Common myeloid progenitor, CD34-positive (primary cell): ENCODE results near the gene TEX29.

Experiments used
- CTCF ChIA-PET: fragments of 350-600 bp; sonication (Branson Sonifier 250); formaldehyde crosslinking; loops from one replicate; lab custom pipeline; 2021; ENCODE audit warnings: antibody characterized with exemption; lab: Charles Lee
- POLR2A ChIA-PET: fragments of 350-600 bp; sonication (Branson Sonifier 250); formaldehyde crosslinking; loops from one replicate; lab custom pipeline; 2021; ENCODE audit warnings: antibody characterized with exemption; lab: Charles Lee
- DNase-seq, 3 donors: peaks; one replicate each; pipeline versions ENCODE4 v3.0.0 to v3.0.0-alpha.2; 2013
- H3K27ac ChIP-seq, 2 experiments: 1 replicate in 1 of 2; 2 replicates in 1 of 2; pipeline ENCODE4 v1.7.0; 2013; ENCODE audit warnings: inconsistent platforms in 2 of 2, low read length in 2 of 2, mild to moderate bottlenecking in 2 of 2, low read depth in 1 of 2, moderate library complexity in 1 of 2; ENCODE audit not compliant: severe bottlenecking in 2 of 2, insufficient read depth in 1 of 2, poor library complexity in 1 of 2
- H3K27me3 ChIP-seq, 5 experiments: replicated peaks in 2 of 5; 1 replicate in 3 of 5; 2 replicates in 2 of 5; pipeline versions ENCODE4 v1.6.1 to v1.7.0; 2013; ENCODE audit warnings: low read length in 4 of 5, mild to moderate bottlenecking in 2 of 5, moderate library complexity in 2 of 5, inconsistent platforms in 1 of 5; ENCODE audit not compliant: insufficient read depth in 5 of 5, control insufficient read depth in 4 of 5
- H3K36me3 ChIP-seq, 4 experiments: 1 replicate in 2 of 4; 2 replicates in 2 of 4; pipeline versions ENCODE4 v1.6.1 to v1.7.0; 2013; ENCODE audit warnings: low read length in 3 of 4, control low read depth in 1 of 4, mild to moderate bottlenecking in 1 of 4; ENCODE audit not compliant: control insufficient read depth in 4 of 4, insufficient read depth in 4 of 4
- H3K4me1 ChIP-seq, 4 experiments: 1 replicate in 3 of 4; 2 replicates in 1 of 4; pipeline versions ENCODE4 v1.6.1 to v1.7.1; 2013; ENCODE audit warnings: low read length in 3 of 4, mild to moderate bottlenecking in 3 of 4, control low read depth in 1 of 4, inconsistent platforms in 1 of 4, moderate library complexity in 1 of 4; ENCODE audit not compliant: control insufficient read depth in 4 of 4, insufficient read depth in 4 of 4; ENCODE audit errors: control extremely low read depth in 1 of 4
- H3K4me3 ChIP-seq, 7 experiments: 1 replicate in 4 of 7; 2 replicates in 3 of 7; pipeline versions ENCODE4 v1.5.1 to v1.7.0; 2013; ENCODE audit warnings: mild to moderate bottlenecking in 7 of 7, low read length in 6 of 7, moderate library complexity in 6 of 7, inconsistent platforms in 2 of 7, low read depth in 2 of 7, control low read depth in 1 of 7; ENCODE audit not compliant: insufficient read depth in 4 of 7, control insufficient read depth in 1 of 7; ENCODE audit errors: extremely low read depth in 1 of 7
- H3K9me3 ChIP-seq, 5 experiments: 1 replicate in 4 of 5; 2 replicates in 1 of 5; pipeline versions ENCODE4 v1.6.1 to v1.7.1; 2013; ENCODE audit warnings: low read length in 4 of 5, mild to moderate bottlenecking in 2 of 5, inconsistent platforms in 1 of 5, low read depth in 1 of 5, moderate library complexity in 1 of 5; ENCODE audit not compliant: control insufficient read depth in 4 of 5, insufficient read depth in 2 of 5; ENCODE audit errors: control extremely low read depth in 1 of 5
- WGBS: methylation state at CpG from one replicate; pipeline ENCODE4 v1.1.5; 2013; ENCODE audit not compliant: insufficient coverage; 5-methylcytosine and 5-hydroxymethylcytosine counted together

Gene TEX29

GRCh38 chr13:111346101-111346680, 25.7 kb downstream of the TEX29 start:
- 94% methylated on average over 20 of the region's 20 CpGs for WGBS
- CTCF ChIA-PET, result no interaction called here

GRCh38 chr13:111347438-111347837, 27.0 kb downstream of the TEX29 start:
- peaks cover 0 to 8% (median 0%) of the 10 kb centered on the region in 5 experiments for H3K9me3 ChIP-seq
- H3K27ac ChIP-seq, result no peak overlapping the region
- no peaks in the 10 kb centered on the region for H3K36me3 ChIP-seq
- WGBS, result 95% methylated on average over 6 of the region's 6 CpGs
- no peak for DNase-seq
- CTCF ChIA-PET, result no interaction called here
- H3K27me3 ChIP-seq, result no peaks in the 10 kb centered on the region
- no peaks in the 10 kb centered on the region for H3K4me1 ChIP-seq
- no peak overlapping the region for H3K4me3 ChIP-seq
- POLR2A ChIA-PET, result no interaction called here

More at GRCh38 chr13:111346101-111346680, 25.7 kb downstream of the TEX29 start:
- no peaks in the 10 kb centered on the region for H3K4me1 ChIP-seq
- no peak overlapping the region for H3K4me3 ChIP-seq
- DNase-seq, result no peak
- POLR2A ChIA-PET, result no interaction called here
- H3K27me3 ChIP-seq, result no peaks in the 10 kb centered on the region
- H3K27ac ChIP-seq, result no peak overlapping the region
- no peaks in the 10 kb centered on the region for H3K36me3 ChIP-seq
- peaks cover 0 to 4% (median 0%) of the 10 kb centered on the region in 5 experiments for H3K9me3 ChIP-seq

- no peaks in the 10 kb centered on the region for H3K4me1 ChIP-seq
- H3K4me3 ChIP-seq, result no peak overlapping the region
- ChIA-PET POLR2A (no interaction called here), CTCF (no interaction called here)
- H3K27me3 ChIP-seq, result peaks cover 0 to 24% (median 10%) of the 10 kb centered on the region in 5 experiments
- no peak overlapping the region for H3K27ac ChIP-seq
- no peaks in the 10 kb centered on the region for H3K36me3 ChIP-seq
- H3K9me3 ChIP-seq, result peaks cover 0 to 8% (median 0%) of the 10 kb centered on the region in 5 experiments
- WGBS, result 94% methylated on average over 2 of the region's 2 CpGs
- no peak for DNase-seq
Measured at GRCh38 chr13:111353508-111353907, 33.1 kb downstream of the TEX29 start.

- no peaks in the 10 kb centered on the region for H3K4me1 ChIP-seq
- no peak for DNase-seq
- no peaks in the 10 kb centered on the region for H3K36me3 ChIP-seq
- H3K4me3 ChIP-seq, result no peak overlapping the region
- peaks cover 0 to 24% (median 10%) of the 10 kb centered on the region in 5 experiments for H3K27me3 ChIP-seq
- peaks cover 0 to 8% (median 0%) of the 10 kb centered on the region in 5 experiments for H3K9me3 ChIP-seq
- POLR2A ChIA-PET, result no interaction called here
- CTCF ChIA-PET, result no interaction called here
- no peak overlapping the region for H3K27ac ChIP-seq
- 93% methylated on average over 3 of the region's 7 CpGs for WGBS
Measured at GRCh38 chr13:111354789-111355188, 34.3 kb downstream of the TEX29 start.

GRCh38 chr13:111356795-111357194, 36.4 kb downstream of the TEX29 start:
- WGBS, result 100% methylated on average over 2 of the region's 4 CpGs
- Histone ChIP-seq H3K36me3 (no peaks in the 10 kb centered on the region), H3K27me3 (peaks cover 0 to 24% (median 10%) of the 10 kb centered on the region in 5 experiments), H3K4me3 (no peak overlapping the region), H3K27ac (no peak overlapping the region), H3K4me1 (no peaks in the 10 kb centered on the region), H3K9me3 (peaks cover 0 to 4% (median 0%) of the 10 kb centered on the region in 5 experiments)
- no peak for DNase-seq
- POLR2A ChIA-PET, result no interaction called here
- CTCF ChIA-PET, result no interaction called here

- no peak for DNase-seq
- Histone ChIP-seq H3K36me3 (no peaks in the 10 kb centered on the region), H3K4me3 (no peak overlapping the region), H3K9me3 (no peaks in the 10 kb centered on the region), H3K27me3 (peaks cover 0 to 26% (median 10%) of the 10 kb centered on the region in 5 experiments), H3K4me1 (no peaks in the 10 kb centered on the region), H3K27ac (no peak overlapping the region)
- CTCF ChIA-PET, result no interaction called here
- WGBS, result 90% methylated on average over 8 of the region's 11 CpGs
- POLR2A ChIA-PET, result no interaction called here
Measured at GRCh38 chr13:111359237-111359915, 38.9 kb downstream of the TEX29 start.

- CTCF ChIA-PET, result no interaction called here
- no peak overlapping the region for H3K4me3 ChIP-seq
- WGBS, result 90% methylated on average over 2 of the region's 7 CpGs
Measured at GRCh38 chr13:111359930-111360329, 39.5 kb downstream of the TEX29 start.

More at GRCh38 chr13:111359930-111360329, 39.5 kb downstream of the TEX29 start:
- no peak for DNase-seq
- POLR2A ChIA-PET, result no interaction called here
- Histone ChIP-seq H3K9me3 (no peaks in the 10 kb centered on the region), H3K27me3 (peaks cover 0 to 22% (median 6%) of the 10 kb centered on the region in 5 experiments), H3K4me1 (no peaks in the 10 kb centered on the region), H3K36me3 (no peaks in the 10 kb centered on the region), H3K27ac (no peak overlapping the region)
